H9 (cell line): ENCODE data around the gene ADAMTSL3. TPM values are rescaled to one million over a fixed set of nuclear protein-coding genes. Genes with fewer than 3 reads are reported as not detected.

Source experiments
- DNase-seq: peaks from one replicate; pipeline ENCODE4 v3.0.0-alpha.2; 2017
- H2AFZ ChIP-seq: one replicate; pipeline ENCODE4 v1.6.1; 2013; ENCODE audit warnings: mild to moderate bottlenecking, low read length, control low read depth, moderate library complexity
- H2AK5ac ChIP-seq: 2 replicates; pipeline ENCODE4 v1.6.1; 2013; ENCODE audit warnings: low read length, control low read depth, mixed read lengths; ENCODE audit not compliant: insufficient read length
- H2BK120ac ChIP-seq: one replicate; pipeline ENCODE4 v1.6.1; 2013; ENCODE audit warnings: low read depth, mild to moderate bottlenecking, low read length, control low read depth, inconsistent platforms; ENCODE audit not compliant: poor library complexity, severe bottlenecking
- H2BK12ac ChIP-seq: 2 replicates; pipeline ENCODE4 v1.6.1; 2013; ENCODE audit warnings: low read length, control low read depth, mixed read lengths, low read depth; ENCODE audit not compliant: insufficient read length
- H2BK15ac ChIP-seq: 2 replicates; pipeline ENCODE4 v1.6.1; 2013; ENCODE audit warnings: low read depth, low read length, control low read depth
- H2BK20ac ChIP-seq: one replicate; pipeline ENCODE4 v1.6.1; 2013; ENCODE audit warnings: low read depth, mild to moderate bottlenecking, low read length, control low read depth, inconsistent platforms; ENCODE audit not compliant: poor library complexity, severe bottlenecking
- H2BK5ac ChIP-seq: 2 replicates; pipeline ENCODE4 v1.6.1; 2013; ENCODE audit warnings: low read length, control low read depth, mixed read lengths; ENCODE audit not compliant: insufficient read length
- H3K14ac ChIP-seq: 2 replicates; pipeline ENCODE4 v1.6.1; 2013; ENCODE audit warnings: low read length, control low read depth; ENCODE audit not compliant: insufficient read depth
- H3K18ac ChIP-seq: 2 replicates; pipeline ENCODE4 v1.6.1; 2013; ENCODE audit warnings: low read depth, mild to moderate bottlenecking, mixed read lengths, low read length, control low read depth; ENCODE audit not compliant: insufficient read length
- H3K23ac ChIP-seq: 2 replicates; pipeline ENCODE4 v1.6.1; 2013; ENCODE audit warnings: low read length, control low read depth, mixed read lengths, low read depth; ENCODE audit not compliant: insufficient read length
- H3K23me2 ChIP-seq: 2 replicates; pipeline ENCODE4 v1.6.1; 2013; ENCODE audit warnings: low read depth, mild to moderate bottlenecking, mixed read lengths, low read length, control low read depth; ENCODE audit not compliant: insufficient read length, poor library complexity, severe bottlenecking
- H3K27ac ChIP-seq: 2 replicates; pipeline ENCODE4 v1.5.1; 2013; ENCODE audit warnings: low read length, control low read depth, mixed read lengths, low read depth; ENCODE audit not compliant: insufficient read length
- H3K27me3 ChIP-seq: 2 replicates; pipeline ENCODE4 v1.6.1; 2013; ENCODE audit warnings: low read length, control low read depth, inconsistent platforms; ENCODE audit not compliant: insufficient read depth
- H3K4ac ChIP-seq: 2 replicates; pipeline ENCODE4 v1.6.1; 2013; ENCODE audit warnings: low read depth, mild to moderate bottlenecking, control low read depth, inconsistent platforms, low read length, moderate library complexity
- H3K4me1 ChIP-seq: 2 replicates; pipeline ENCODE4 v1.6.1; 2013; ENCODE audit warnings: low read length, control low read depth, inconsistent platforms; ENCODE audit not compliant: insufficient read depth
- H3K4me2 ChIP-seq: 2 replicates; pipeline ENCODE4 v1.6.1; 2013; ENCODE audit warnings: low read length, control low read depth, mixed read lengths; ENCODE audit not compliant: insufficient read length, insufficient read depth
- H3K56ac ChIP-seq: 2 replicates; pipeline ENCODE4 v1.6.1; 2013; ENCODE audit warnings: low read depth, mild to moderate bottlenecking, mixed read lengths, low read length, control low read depth; ENCODE audit not compliant: insufficient read length
- H3K79me1 ChIP-seq: 2 replicates; pipeline ENCODE4 v1.6.1; 2013; ENCODE audit warnings: low read depth, mild to moderate bottlenecking, moderate library complexity, low read length, control low read depth, inconsistent platforms; ENCODE audit not compliant: insufficient read depth, poor library complexity, severe bottlenecking
- H3K79me2 ChIP-seq: 2 replicates; pipeline ENCODE4 v1.6.1; 2013; ENCODE audit warnings: low read length, control low read depth, inconsistent platforms; ENCODE audit not compliant: insufficient read depth
- H3K9ac ChIP-seq: 2 replicates; pipeline ENCODE4 v1.6.1; 2013; ENCODE audit warnings: low read length, control low read depth, mixed read lengths; ENCODE audit not compliant: insufficient read length; ENCODE audit errors: extremely low read depth
- H3K9me3 ChIP-seq: one replicate; pipeline ENCODE4 v1.6.1; 2013; ENCODE audit warnings: low read depth, low read length, inconsistent platforms; ENCODE audit not compliant: control insufficient read depth
- H3T11ph ChIP-seq: one replicate; pipeline ENCODE4 v1.6.1; 2013; ENCODE audit warnings: mild to moderate bottlenecking, low read length, control low read depth, inconsistent platforms
- H4K20me1 ChIP-seq: one replicate; pipeline ENCODE4 v1.6.1; 2013; ENCODE audit not compliant: control insufficient read depth, insufficient read length, insufficient read depth
- H4K5ac ChIP-seq: 2 replicates; pipeline ENCODE4 v1.6.1; 2013; ENCODE audit warnings: low read depth, mild to moderate bottlenecking, mixed read lengths, low read length, control low read depth; ENCODE audit not compliant: insufficient read length
- H4K8ac ChIP-seq: replicated peaks from 2 replicates; pipeline ENCODE4 v1.6.1; 2013; ENCODE audit warnings: low read length, control low read depth, mixed read lengths, low read depth; ENCODE audit not compliant: insufficient read length
- H4K91ac ChIP-seq: 2 replicates; pipeline ENCODE4 v1.6.1; 2013; ENCODE audit warnings: low read depth, mild to moderate bottlenecking, moderate library complexity, mixed read lengths, low read length, control low read depth; ENCODE audit not compliant: insufficient read length
- H3K27ac Mint-ChIP-seq, 3 experiments: 2 replicates in 2 of 3; 3 replicates in 1 of 3; pipeline ENCODE4 v1.8.0; 2020 to 2021; ENCODE audit warnings: mixed read lengths in 3 of 3, mild to moderate bottlenecking in 1 of 3, moderate library complexity in 1 of 3
- H3K27me3 Mint-ChIP-seq: 2 replicates; pipeline ENCODE4 v1.8.0; 2021; ENCODE audit warnings: low read depth, mild to moderate bottlenecking, moderate library complexity, mixed read lengths
- H3K36me3 Mint-ChIP-seq, 3 experiments: 2 replicates in 2 of 3; 3 replicates in 1 of 3; pipeline ENCODE4 v1.8.0; 2020 to 2021; ENCODE audit warnings: low read depth in 3 of 3, mixed read lengths in 3 of 3; ENCODE audit not compliant: insufficient read depth in 1 of 3
- H3K4me1 Mint-ChIP-seq, 2 experiments: 2 replicates each; pipeline ENCODE4 v1.8.0; 2020; ENCODE audit warnings: mixed read lengths in 2 of 2
- H3K4me3 Mint-ChIP-seq, 2 experiments: 2 replicates in 1 of 2; 3 replicates in 1 of 2; pipeline ENCODE4 v1.8.0; 2020 to 2021; ENCODE audit warnings: mild to moderate bottlenecking in 2 of 2, mixed read lengths in 2 of 2, moderate library complexity in 1 of 2
- H3K9me3 Mint-ChIP-seq, 2 experiments: 2 replicates in 1 of 2; 3 replicates in 1 of 2; pipeline ENCODE4 v1.8.0; 2020; ENCODE audit warnings: mild to moderate bottlenecking in 2 of 2, mixed read lengths in 2 of 2, moderate library complexity in 1 of 2
- WGBS: extraction: QIAGEN DNeasy Blood & Tissue Kit; methylation state at CpG from one replicate; pipeline ENCODE4 v1.1.7; 2013; ENCODE audit warnings: missing lambda C conversion rate, low lambda C conversion rate, mixed read lengths; ENCODE audit not compliant: insufficient read length; ENCODE audit errors: extremely low coverage; 5-methylcytosine and 5-hydroxymethylcytosine counted together
- total RNA-seq: library from RNA; stranded (reverse); gene quantifications from 2 replicates; pipeline ENCODE4 v1.2.1, GENCODE V29; 2021
- TF ChIP-seq, protein P1 (sequence below): fragments of 200-600 bp; sonication (generic); conservative IDR thresholded peaks from 3 replicates; pipeline ENCODE4 v1.8.0; 2021; ENCODE audit warnings: antibody characterized with exemption, mild to moderate bottlenecking

Gene ADAMTSL3
- total RNA-seq, 1 experiment from 2014 or later = 0.39 TPM

DNA sequence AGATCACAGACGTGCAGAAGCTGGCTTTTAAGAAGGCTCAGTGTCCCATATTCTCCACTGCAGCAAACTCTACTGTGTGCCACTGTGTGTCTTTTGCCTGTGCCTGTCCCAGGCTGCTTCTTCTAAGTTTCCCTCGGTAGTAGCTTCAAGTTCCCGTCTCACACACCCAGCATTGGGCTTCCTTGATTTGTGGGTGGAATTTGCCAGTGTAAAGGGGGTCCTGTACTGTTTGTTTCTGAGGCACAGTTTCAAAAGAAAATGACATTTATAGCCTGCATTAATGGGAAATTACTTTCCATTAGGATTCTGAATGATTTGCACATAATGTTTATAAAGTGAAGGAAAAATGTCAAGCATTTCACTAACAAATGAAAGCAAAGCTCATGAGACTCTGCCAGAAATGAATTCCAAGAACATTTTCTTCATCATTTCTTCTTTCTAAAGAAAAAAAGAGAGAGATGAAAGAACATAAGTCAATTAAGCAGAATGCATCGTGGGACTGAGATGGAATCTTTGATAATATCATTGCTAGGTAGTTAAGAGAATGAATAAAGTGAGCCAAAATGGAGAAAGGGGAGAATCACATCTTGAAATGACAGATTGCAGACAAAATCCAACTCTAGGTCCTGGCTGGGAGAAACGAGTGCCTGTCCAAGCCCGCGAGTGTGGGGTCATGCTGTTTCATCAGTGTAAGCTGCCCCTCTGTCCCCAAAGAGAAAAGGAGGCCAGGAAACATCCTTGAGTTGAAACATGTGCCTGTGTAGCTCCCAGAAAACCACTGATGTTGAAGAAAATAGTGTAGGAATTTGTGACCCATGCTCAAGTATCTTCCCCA, 48.6 kb upstream of the ADAMTSL3 start:
- no peak overlapping the region for H2AFZ ChIP-seq
- no peaks in the 10 kb centered on the region for H3K4me1 ChIP-seq
- H2BK120ac ChIP-seq = no peak overlapping the region
- Mint-ChIP-seq H3K4me1 (no peaks in the 10 kb centered on the region), H3K4me3 (no peak overlapping the region), H3K27ac (no peak overlapping the region), H3K36me3 (peaks cover 5 to 11% (median 11%) of the 10 kb centered on the region in 3 experiments), H3K9me3 (peaks cover 10 to 11% of the 10 kb centered on the region in 2 experiments), H3K27me3 (no peaks in the 10 kb centered on the region)
- H3K18ac ChIP-seq = no peak overlapping the region
- WGBS = no CpG with 5 or more reads among the region's 7 CpGs
- H3K79me2 ChIP-seq = no peaks in the 10 kb centered on the region
- H3K4me2 ChIP-seq = no peak overlapping the region
- no peak overlapping the region for H2AK5ac ChIP-seq
- H3K9ac ChIP-seq = no peak overlapping the region
- H3K56ac ChIP-seq = no peak overlapping the region
- TF ChIP-seq, protein P1, sequence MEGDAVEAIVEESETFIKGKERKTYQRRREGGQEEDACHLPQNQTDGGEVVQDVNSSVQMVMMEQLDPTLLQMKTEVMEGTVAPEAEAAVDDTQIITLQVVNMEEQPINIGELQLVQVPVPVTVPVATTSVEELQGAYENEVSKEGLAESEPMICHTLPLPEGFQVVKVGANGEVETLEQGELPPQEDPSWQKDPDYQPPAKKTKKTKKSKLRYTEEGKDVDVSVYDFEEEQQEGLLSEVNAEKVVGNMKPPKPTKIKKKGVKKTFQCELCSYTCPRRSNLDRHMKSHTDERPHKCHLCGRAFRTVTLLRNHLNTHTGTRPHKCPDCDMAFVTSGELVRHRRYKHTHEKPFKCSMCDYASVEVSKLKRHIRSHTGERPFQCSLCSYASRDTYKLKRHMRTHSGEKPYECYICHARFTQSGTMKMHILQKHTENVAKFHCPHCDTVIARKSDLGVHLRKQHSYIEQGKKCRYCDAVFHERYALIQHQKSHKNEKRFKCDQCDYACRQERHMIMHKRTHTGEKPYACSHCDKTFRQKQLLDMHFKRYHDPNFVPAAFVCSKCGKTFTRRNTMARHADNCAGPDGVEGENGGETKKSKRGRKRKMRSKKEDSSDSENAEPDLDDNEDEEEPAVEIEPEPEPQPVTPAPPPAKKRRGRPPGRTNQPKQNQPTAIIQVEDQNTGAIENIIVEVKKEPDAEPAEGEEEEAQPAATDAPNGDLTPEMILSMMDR = no peak
- H3K14ac ChIP-seq = no peak overlapping the region
- H4K20me1 ChIP-seq = no peaks in the 10 kb centered on the region
- H2BK20ac ChIP-seq = no peak overlapping the region
- H3K4ac ChIP-seq = no peak overlapping the region
- no peaks in the 10 kb centered on the region for H3K9me3 ChIP-seq
- H4K8ac ChIP-seq = no peak overlapping the region
- no peak overlapping the region for H3T11ph ChIP-seq
- H2BK5ac ChIP-seq = no peak overlapping the region
- no peak for DNase-seq
- no peak overlapping the region for H2BK12ac ChIP-seq
- H3K79me1 ChIP-seq = no peaks in the 10 kb centered on the region
- no peak overlapping the region for H4K91ac ChIP-seq
- no peak overlapping the region for H3K23ac ChIP-seq
- no peaks in the 10 kb centered on the region for H3K27me3 ChIP-seq
- no peaks in the 10 kb centered on the region for H3K23me2 ChIP-seq
- H2BK15ac ChIP-seq = no peak overlapping the region
- H3K27ac ChIP-seq = no peak overlapping the region
- no peak overlapping the region for H4K5ac ChIP-seq
